Measurements from ENCODE around the gene AMBRA1. TPM values are rescaled to one million over a fixed set of nuclear protein-coding genes. Genes with fewer than 3 reads are reported as not detected.

AMBRA1 gene
- total and polyA plus RNA-seq, 2 experiments from 2014 or later: 10.5 to 52.7 TPM

GRCh38 chr11:46528445-46529094, 65.3 kb downstream of the AMBRA1 start:
- Histone ChIP-seq H3K36me3 (no peaks in the 10 kb centered on the region), H3K27me3 (no peaks in the 10 kb centered on the region), H3K27ac (peak overlapping the region; percentile 50), H3K4me1 (ENCODE audit: low read depth) (peaks cover 11% of the 10 kb centered on the region), H3K9me3 (ENCODE audit: low read depth) (no peaks in the 10 kb centered on the region), H3K4me3 (no peak overlapping the region)
- no peak for DNase-seq (ENCODE audit: low read depth in 1 of 2, low spot score in 1 of 2)
- TF ChIP-seq CTCF (IDR thresholded peaks at IDR 0.05; ENCODE audit: low read depth, low read length): no peak

- no peaks in the 10 kb centered on the region for H3K36me3 ChIP-seq
- no peaks in the 10 kb centered on the region for H3K27me3 ChIP-seq
- H3K27ac ChIP-seq: no peak overlapping the region
- peaks cover 16% of the 10 kb centered on the region for H3K4me1 ChIP-seq (ENCODE audit: low read depth)
- no peak for DNase-seq (ENCODE audit: low read depth in 1 of 2, low spot score in 1 of 2)
- no peak overlapping the region for H3K4me3 ChIP-seq
- no peaks in the 10 kb centered on the region for H3K9me3 ChIP-seq (ENCODE audit: low read depth)
- TF ChIP-seq CTCF (IDR thresholded peaks at IDR 0.05; ENCODE audit: low read depth, low read length): no peak
Observed at GRCh38 chr11:46527591-46528130, 66.2 kb downstream of the AMBRA1 start.

- H3K4me1 ChIP-seq (ENCODE audit: low read depth): peaks cover 18% of the 10 kb centered on the region
- no peaks in the 10 kb centered on the region for H3K36me3 ChIP-seq
- H3K9me3 ChIP-seq (ENCODE audit: low read depth): no peaks in the 10 kb centered on the region
- H3K27ac ChIP-seq: no peak overlapping the region
- H3K27me3 ChIP-seq: no peaks in the 10 kb centered on the region
- no peak overlapping the region for H3K4me3 ChIP-seq
- TF ChIP-seq CTCF (IDR thresholded peaks at IDR 0.05; ENCODE audit: low read depth, low read length): no peak
- DNase-seq (ENCODE audit: low read depth in 1 of 2, low spot score in 1 of 2): no peak
Observed at GRCh38 chr11:46526216-46527215, 67.3 kb downstream of the AMBRA1 start.

GRCh38 chr11:46524201-46524770, 69.5 kb downstream of the AMBRA1 start:
- no peak for DNase-seq (ENCODE audit: low read depth in 1 of 2, low spot score in 1 of 2)
- Histone ChIP-seq H3K4me3 (no peak overlapping the region), H3K27me3 (no peaks in the 10 kb centered on the region), H3K9me3 (ENCODE audit: low read depth) (no peaks in the 10 kb centered on the region), H3K36me3 (no peaks in the 10 kb centered on the region), H3K4me1 (ENCODE audit: low read depth) (peaks cover 18% of the 10 kb centered on the region), H3K27ac (no peak overlapping the region)
- TF ChIP-seq CTCF (IDR thresholded peaks at IDR 0.05; ENCODE audit: low read depth, low read length): no peak

GRCh38 chr11:46523290-46523689, 70.5 kb downstream of the AMBRA1 start:
- TF ChIP-seq CTCF (IDR thresholded peaks at IDR 0.05; ENCODE audit: low read depth, low read length): no peak
- H3K27me3 ChIP-seq: no peaks in the 10 kb centered on the region
- no peaks in the 10 kb centered on the region for H3K9me3 ChIP-seq (ENCODE audit: low read depth)
- peaks cover 18% of the 10 kb centered on the region for H3K4me1 ChIP-seq (ENCODE audit: low read depth)
- H3K36me3 ChIP-seq: no peaks in the 10 kb centered on the region
- no peak for DNase-seq (ENCODE audit: low read depth in 1 of 2, low spot score in 1 of 2)
- peak overlapping the region; percentile 11 for H3K27ac ChIP-seq
- no peak overlapping the region for H3K4me3 ChIP-seq

All from cardiac muscle cell (in vitro differentiated cells and primary cell).